NCI-H2171 (cell line): ENCODE data around the gene GUSB.
"Not testable (repeated sequence)": the region's sequence is repeated elsewhere in the genome, so short reads cannot be mapped to it uniquely, and the experiment has no call there.

Source experiments
- DNase-seq: peaks from one replicate; lab custom pipeline; 2025; lab: John Stamatoyannopoulos, UW

GUSB gene

GRCh38 chr7:65975814-65976445 lies 6.1 kb downstream of the GUSB start:
- DNase-seq, result no peak

GRCh38 chr7:65974876-65975275 lies 7.1 kb downstream of the GUSB start:
- no peak for DNase-seq

GRCh38 chr7:65974191-65974801 lies 7.7 kb downstream of the GUSB start:
- DNase-seq, result no peak

GRCh38 chr7:65972976-65973375 lies 9.0 kb downstream of the GUSB start:
- no peak for DNase-seq

GRCh38 chr7:65971021-65971420 lies 11.0 kb downstream of the GUSB start:
- DNase-seq, result no peak

GRCh38 chr7:65968256-65969185 lies 13.5 kb downstream of the GUSB start:
- no peak for DNase-seq

- no peak for DNase-seq
Measured at GRCh38 chr7:65967361-65968155, 14.5 kb downstream of the GUSB start.

- DNase-seq, result no peak
Measured at GRCh38 chr7:65966146-65966545, 15.9 kb downstream of the GUSB start.

GRCh38 chr7:65964671-65965070 lies 17.3 kb downstream of the GUSB start:
- not testable (repeated sequence) for DNase-seq

GRCh38 chr7:65962033-65962432 lies 20.0 kb downstream of the GUSB start:
- no peak for DNase-seq

- no peak for DNase-seq
Measured at GRCh38 chr7:65960351-65961074, 21.5 kb downstream of the GUSB start.

GRCh38 chr7:65955718-65956117 lies 26.3 kb downstream of the GUSB start:
- no peak for DNase-seq

GRCh38 chr7:65953890-65954450 lies 28.0 kb downstream of the GUSB start:
- no peak for DNase-seq

GRCh38 chr7:65953001-65953720 lies 28.9 kb downstream of the GUSB start:
- no peak for DNase-seq

GRCh38 chr7:65951837-65952578 lies 30.0 kb downstream of the GUSB start:
- DNase-seq, result no peak

GRCh38 chr7:65946904-65947303 lies 35.1 kb downstream of the GUSB start:
- DNase-seq, result no peak

GRCh38 chr7:65945787-65946186 lies 36.2 kb downstream of the GUSB start:
- not testable (repeated sequence) for DNase-seq

GRCh38 chr7:65938336-65938895 lies 43.6 kb downstream of the GUSB start:
- DNase-seq, result no peak

GRCh38 chr7:65937296-65937695 lies 44.7 kb downstream of the GUSB start:
- DNase-seq, result no peak
